Fibroblast of mammary gland (primary cell): ENCODE results near the gene FRMD3.

ENCODE experiments used
- DNase-seq: peaks from one replicate; pipeline ENCODE4 v3.0.0-alpha.2; 2010; ENCODE audit warnings: low read depth
- H3K4me3 ChIP-seq: 2 replicates; pipeline ENCODE4 v1.5.1; 2011; ENCODE audit warnings: low read depth, mild to moderate bottlenecking, low read length, moderate library complexity; ENCODE audit not compliant: control insufficient read depth
- CTCF ChIP-seq: conservative IDR thresholded peaks from 2 replicates; pipeline ENCODE4 v1.5.1; 2011; ENCODE audit warnings: low read depth, low read length, inconsistent platforms; ENCODE audit not compliant: control insufficient read depth, insufficient read depth

FRMD3 gene

GRCh38 chr9:83387401-83388185, 150.6 kb downstream of the FRMD3 start:
- DNase-seq: no peak
- TF ChIP-seq CTCF: no peak
- no peak overlapping the region for H3K4me3 ChIP-seq

DNA sequence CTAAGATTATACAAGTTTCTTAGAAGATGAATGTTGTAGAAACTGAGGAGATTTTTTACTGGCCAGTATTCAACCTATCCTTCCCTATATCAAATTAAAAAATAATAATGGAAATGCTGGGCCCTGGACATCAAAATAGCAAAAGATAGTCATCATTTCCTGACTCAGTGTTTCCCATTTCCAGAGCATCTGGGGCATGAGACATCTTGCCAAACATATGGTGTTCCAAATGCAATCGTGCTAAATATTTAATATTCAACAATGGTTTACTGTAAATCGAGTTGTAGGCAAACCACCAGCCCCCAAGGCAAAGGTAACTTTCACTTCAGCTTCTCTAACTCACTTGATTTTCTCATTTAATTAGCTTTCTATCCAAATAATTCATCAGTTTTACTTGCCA, 152.9 kb downstream of the FRMD3 start:
- no peak for TF ChIP-seq CTCF
- DNase-seq: peak; percentile 64
- no peak overlapping the region for H3K4me3 ChIP-seq

DNA sequence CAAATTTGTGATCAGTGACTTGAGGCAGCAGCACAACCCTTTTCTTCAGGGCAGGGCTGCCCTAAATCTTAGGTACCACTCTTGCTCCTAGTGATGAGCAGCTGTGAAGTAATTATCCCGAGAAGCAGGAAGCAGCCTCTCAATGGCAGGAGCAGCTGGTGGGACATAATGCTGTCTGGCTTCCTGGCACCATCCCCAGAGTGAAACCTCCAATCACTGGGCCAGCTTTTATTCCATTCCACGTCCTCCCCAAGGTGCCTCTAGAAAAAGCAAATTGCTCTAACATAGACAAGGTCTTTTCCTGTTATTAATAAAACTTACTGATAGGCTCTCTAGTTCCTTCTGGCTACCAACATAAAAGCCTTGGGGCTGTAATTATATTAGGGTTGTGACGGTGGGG, 154.0 kb downstream of the FRMD3 start:
- DNase-seq: no peak
- H3K4me3 ChIP-seq: no peak overlapping the region
- TF ChIP-seq CTCF: no peak

- H3K4me3 ChIP-seq: no peak overlapping the region
- no peak for DNase-seq
- no peak for TF ChIP-seq CTCF
Observed at GRCh38 chr9:83383034-83383433, 155.2 kb downstream of the FRMD3 start.

DNA sequence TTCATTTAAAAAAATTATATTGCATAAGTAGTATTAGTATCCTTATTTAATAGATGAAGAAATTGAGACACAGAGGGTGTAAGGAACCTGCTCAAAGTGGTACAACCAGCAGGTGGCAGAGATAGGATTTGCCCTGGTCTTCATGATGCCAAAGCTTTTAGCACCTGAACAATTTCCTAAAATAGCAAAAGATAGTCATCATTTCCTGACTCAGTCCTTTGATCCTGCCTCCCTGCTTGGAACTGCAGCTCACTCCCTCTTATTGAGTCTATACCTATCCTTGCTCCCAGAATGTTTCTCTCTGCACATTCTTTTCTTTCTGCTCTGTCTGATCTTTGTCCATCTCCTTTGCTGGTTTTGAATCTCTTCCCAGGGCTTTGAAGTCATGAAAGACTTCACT, 155.8 kb downstream of the FRMD3 start:
- no peak for DNase-seq
- H3K4me3 ChIP-seq: no peak overlapping the region
- no peak for TF ChIP-seq CTCF

- TF ChIP-seq CTCF: no peak
- no peak overlapping the region for H3K4me3 ChIP-seq
- no peak for DNase-seq
Observed at GRCh38 chr9:83379045-83379444, 159.2 kb downstream of the FRMD3 start.
